ENCODE measurements around the gene CCNC. TPM values are rescaled to one million over a fixed set of nuclear protein-coding genes. Genes with fewer than 3 reads are reported as not detected.

The CCNC gene
- total RNA-seq, 2 donors from 2014 or later = 56.3 to 70.5 TPM

DNA sequence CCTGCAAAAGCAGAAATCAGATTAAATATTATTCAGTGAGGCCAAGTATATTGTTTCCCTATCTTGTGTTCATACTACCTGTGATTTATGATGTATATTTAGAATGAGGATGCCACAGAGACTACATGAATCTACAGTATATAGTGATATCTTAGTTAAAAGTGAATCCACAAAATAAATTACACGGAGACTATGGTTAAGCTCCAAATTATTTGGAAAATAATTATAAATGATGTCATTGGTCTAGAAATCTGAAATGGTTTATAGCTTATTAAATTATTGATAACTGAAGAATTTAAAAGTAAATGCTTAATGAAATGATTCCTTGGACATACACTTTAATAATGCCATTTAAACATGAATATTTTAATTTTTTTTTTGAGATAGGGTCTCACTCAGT is 49.0 kb downstream of the CCNC start:
- no peaks in the 10 kb centered on the region for H3K36me3 ChIP-seq (replicated peaks in 1 of 2; ENCODE audit: insufficient read depth in 1 of 2, low read depth in 2 of 2)
- TF ChIP-seq POLR2A (IDR thresholded peaks at IDR 0.05) = no peak
- TF ChIP-seq, protein P1, sequence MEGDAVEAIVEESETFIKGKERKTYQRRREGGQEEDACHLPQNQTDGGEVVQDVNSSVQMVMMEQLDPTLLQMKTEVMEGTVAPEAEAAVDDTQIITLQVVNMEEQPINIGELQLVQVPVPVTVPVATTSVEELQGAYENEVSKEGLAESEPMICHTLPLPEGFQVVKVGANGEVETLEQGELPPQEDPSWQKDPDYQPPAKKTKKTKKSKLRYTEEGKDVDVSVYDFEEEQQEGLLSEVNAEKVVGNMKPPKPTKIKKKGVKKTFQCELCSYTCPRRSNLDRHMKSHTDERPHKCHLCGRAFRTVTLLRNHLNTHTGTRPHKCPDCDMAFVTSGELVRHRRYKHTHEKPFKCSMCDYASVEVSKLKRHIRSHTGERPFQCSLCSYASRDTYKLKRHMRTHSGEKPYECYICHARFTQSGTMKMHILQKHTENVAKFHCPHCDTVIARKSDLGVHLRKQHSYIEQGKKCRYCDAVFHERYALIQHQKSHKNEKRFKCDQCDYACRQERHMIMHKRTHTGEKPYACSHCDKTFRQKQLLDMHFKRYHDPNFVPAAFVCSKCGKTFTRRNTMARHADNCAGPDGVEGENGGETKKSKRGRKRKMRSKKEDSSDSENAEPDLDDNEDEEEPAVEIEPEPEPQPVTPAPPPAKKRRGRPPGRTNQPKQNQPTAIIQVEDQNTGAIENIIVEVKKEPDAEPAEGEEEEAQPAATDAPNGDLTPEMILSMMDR (IDR thresholded peaks at IDR 0.05) = no peak
- no peaks in the 10 kb centered on the region for H3K9me3 ChIP-seq
- peaks cover 30% of the 10 kb centered on the region for H3K4me1 ChIP-seq
- no peak overlapping the region for H3K27ac ChIP-seq
- DNase-seq = no peak
- ATAC-seq = no peak
- intact Hi-C loops (cut with DNase I) = no loop called here
- 78 to 88% methylated on average over 1 of the region's 1 CpG for WGBS, 2 donors
- no peak overlapping the region for H3K4me3 ChIP-seq
- no peaks in the 10 kb centered on the region for H3K27me3 ChIP-seq

DNA sequence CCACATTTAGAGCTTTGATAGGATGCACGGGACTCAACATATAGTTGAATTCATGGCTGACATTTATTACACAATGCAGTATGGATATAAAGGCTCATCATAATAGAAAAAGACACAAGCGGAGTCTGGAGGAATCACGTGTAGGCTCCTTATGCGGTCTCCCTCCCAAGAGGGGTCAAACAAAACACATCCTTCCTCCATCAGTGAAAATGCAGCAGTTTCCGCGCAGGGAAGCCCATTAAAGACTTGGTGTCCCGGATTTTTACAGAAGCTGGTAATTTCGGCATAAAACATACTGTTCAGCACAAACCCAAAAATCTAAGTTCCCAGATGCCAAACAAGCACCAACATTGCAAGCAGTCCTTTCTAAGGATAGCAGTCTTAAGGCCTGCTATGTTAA is 54.4 kb downstream of the CCNC start:
- H3K9me3 ChIP-seq = no peaks in the 10 kb centered on the region
- no peak overlapping the region for H3K4me3 ChIP-seq
- WGBS, 2 donors = 59 to 63% methylated on average over 8 of the region's 8 CpGs
- H3K36me3 ChIP-seq (replicated peaks in 1 of 2; ENCODE audit: insufficient read depth in 1 of 2, low read depth in 2 of 2) = no peaks in the 10 kb centered on the region
- H3K4me1 ChIP-seq = peaks cover 15% of the 10 kb centered on the region
- no peak for DNase-seq
- no peak overlapping the region for H3K27ac ChIP-seq
- intact Hi-C loops (cut with DNase I) = no loop called here
- TF ChIP-seq, protein P1 (IDR thresholded peaks at IDR 0.05) = no peak
- no peak for TF ChIP-seq POLR2A (IDR thresholded peaks at IDR 0.05)
- ATAC-seq = no peak
- no peaks in the 10 kb centered on the region for H3K27me3 ChIP-seq

DNA sequence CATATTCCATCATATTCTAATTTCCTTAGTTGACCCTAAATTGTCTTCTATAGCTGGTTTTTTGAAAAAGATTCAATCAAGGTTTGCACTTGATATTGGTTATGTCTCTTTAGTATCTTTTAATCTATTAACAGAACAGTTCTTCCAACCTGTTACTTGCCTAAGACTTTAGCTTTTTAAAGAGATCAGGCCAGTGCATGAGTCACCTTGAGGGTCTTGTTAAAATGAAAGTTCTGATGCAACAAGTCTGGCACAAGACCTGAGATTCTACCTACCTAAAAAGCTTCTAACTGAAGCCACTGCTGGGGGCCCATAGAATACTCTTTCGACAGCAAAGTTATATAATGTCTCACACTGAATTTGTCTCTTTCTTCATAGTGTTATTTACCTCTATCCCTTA is 56.4 kb downstream of the CCNC start:
- 90 to 97% methylated on average over 1 of the region's 1 CpG for WGBS, 2 donors
- H3K4me3 ChIP-seq = no peak overlapping the region
- TF ChIP-seq POLR2A (IDR thresholded peaks at IDR 0.05) = no peak
- TF ChIP-seq, protein P1 (IDR thresholded peaks at IDR 0.05) = no peak

DNA sequence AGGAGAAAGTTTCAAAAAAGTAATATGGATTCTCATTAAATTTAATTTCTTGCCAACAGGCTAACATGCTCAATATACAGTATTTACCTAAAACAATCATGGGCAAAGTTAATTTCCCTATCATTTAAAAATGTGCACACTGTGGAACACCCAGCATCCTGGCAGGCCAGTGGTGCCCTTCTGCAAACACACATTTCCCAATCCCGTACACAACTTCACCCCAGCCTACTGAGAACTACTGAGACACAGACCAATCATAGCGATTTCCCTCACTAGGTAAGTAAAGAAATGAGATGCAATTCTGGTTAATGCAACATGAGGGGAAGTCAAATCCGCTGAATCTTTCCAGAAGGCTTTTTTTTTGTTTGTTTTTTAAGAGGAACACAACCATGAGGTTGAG is 60.8 kb downstream of the CCNC start:
- Histone ChIP-seq H3K4me1 (no peaks in the 10 kb centered on the region), H3K27ac (no peak overlapping the region), H3K27me3 (no peaks in the 10 kb centered on the region), H3K4me3 (no peak overlapping the region), H3K36me3 (replicated peaks in 1 of 2; ENCODE audit: insufficient read depth in 1 of 2, low read depth in 2 of 2) (peaks cover 2 to 9% of the 10 kb centered on the region in 2 donors), H3K9me3 (no peaks in the 10 kb centered on the region)
- no peak for DNase-seq
- TF ChIP-seq POLR2A (IDR thresholded peaks at IDR 0.05) = no peak
- TF ChIP-seq, protein P1 (IDR thresholded peaks at IDR 0.05) = no peak
- WGBS, 2 donors = 80 to 87% methylated on average over 3 of the region's 3 CpGs
- no peak for ATAC-seq
- intact Hi-C loops (cut with DNase I) = no loop called here

More for the DNA sequence above, 56.4 kb downstream of the CCNC start:
- ATAC-seq (no peak), DNase-seq (no peak)
- Histone ChIP-seq H3K4me1 (peaks cover 15% of the 10 kb centered on the region), H3K36me3 (replicated peaks in 1 of 2; ENCODE audit: insufficient read depth in 1 of 2, low read depth in 2 of 2) (no peaks in the 10 kb centered on the region), H3K27ac (no peak overlapping the region), H3K27me3 (no peaks in the 10 kb centered on the region), H3K9me3 (no peaks in the 10 kb centered on the region)
- intact Hi-C loops (cut with DNase I) = no loop called here

DNA sequence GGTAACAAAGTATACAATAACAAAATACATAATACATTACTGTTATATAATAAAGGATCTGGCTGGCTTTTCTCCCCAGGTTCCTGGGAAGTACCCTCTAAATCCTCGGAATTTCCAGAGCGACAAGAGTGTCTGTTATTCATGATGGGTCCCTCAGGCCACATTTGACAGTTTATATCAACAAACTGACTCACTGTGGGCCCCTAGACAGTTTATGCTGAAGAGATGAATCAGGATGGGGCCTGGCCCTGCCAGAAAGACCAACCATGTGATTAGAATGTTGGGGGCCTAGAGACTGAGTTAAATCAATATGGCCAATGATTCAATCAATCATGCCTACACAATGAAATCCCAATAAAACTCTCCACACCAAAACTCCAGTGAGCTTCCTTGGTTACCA is 66.7 kb downstream of the CCNC start:
- WGBS, 2 donors = 91 to 93% methylated on average over 2 of the region's 2 CpGs
- Histone ChIP-seq H3K9me3 (no peaks in the 10 kb centered on the region), H3K36me3 (replicated peaks in 1 of 2; ENCODE audit: insufficient read depth in 1 of 2, low read depth in 2 of 2) (peaks cover 5 to 15% of the 10 kb centered on the region in 2 donors), H3K27ac (no peak overlapping the region), H3K27me3 (no peaks in the 10 kb centered on the region), H3K4me1 (no peaks in the 10 kb centered on the region), H3K4me3 (no peak overlapping the region)
- intact Hi-C loops (cut with DNase I) = no loop called here
- DNase-seq = no peak
- no peak for TF ChIP-seq POLR2A (IDR thresholded peaks at IDR 0.05)
- TF ChIP-seq, protein P1 (IDR thresholded peaks at IDR 0.05) = no peak
- ATAC-seq = no peak
